Neural progenitor cell (in vitro differentiated cells): Measurements from ENCODE around the gene NRCAM. TPM values are rescaled to one million over a fixed set of nuclear protein-coding genes. Genes with fewer than 3 reads are reported as not detected.
A peak's percentile ranks its signal among the peaks of the same experiment; 100 is the strongest.
"Not testable (repeated sequence)": the region's sequence is repeated elsewhere in the genome, so short reads cannot be mapped to it uniquely, and the experiment has no call there.

Source experiments
- DNase-seq: peaks from one replicate; pipeline ENCODE4 v3.0.0-alpha.2; 2016; ENCODE audit warnings: low spot score
- H2AFZ ChIP-seq: fragments of 200-600 bp; sonication (generic); replicated peaks from 2 replicates; pipeline ENCODE4 v1.6.1; 2016; ENCODE audit warnings: antibody characterized with exemption
- H3F3A ChIP-seq: fragments of 200-600 bp; sonication (generic); 2 replicates; pipeline ENCODE4 v1.6.1; 2016; ENCODE audit warnings: antibody characterized with exemption, low read depth
- H3K27ac ChIP-seq: fragments of 200-600 bp; sonication (generic); 2 replicates; pipeline ENCODE4 v1.5.1; 2016; ENCODE audit warnings: mild to moderate bottlenecking
- H3K27me3 ChIP-seq: fragments of 200-600 bp; sonication (generic); 2 replicates; pipeline ENCODE4 v1.6.1; 2016; ENCODE audit warnings: mild to moderate bottlenecking, moderate library complexity
- H3K36me3 ChIP-seq: fragments of 200-600 bp; sonication (generic); 2 replicates; pipeline ENCODE4 v1.5.1; 2016
- H3K4me1 ChIP-seq: fragments of 200-600 bp; sonication (generic); 2 replicates; pipeline ENCODE4 v1.6.1; 2016; ENCODE audit warnings: mixed run types
- H3K4me2 ChIP-seq: fragments of 200-600 bp; sonication (generic); 2 replicates; pipeline ENCODE4 v1.6.1; 2016
- H3K4me3 ChIP-seq: fragments of 200-600 bp; sonication (generic); 2 replicates; pipeline ENCODE4 v1.5.1; 2016
- H3K79me2 ChIP-seq: fragments of 200-600 bp; sonication (generic); 2 replicates; pipeline ENCODE4 v1.6.1; 2016; ENCODE audit warnings: low read depth
- H3K9ac ChIP-seq: fragments of 200-600 bp; sonication (generic); 2 replicates; pipeline ENCODE4 v1.6.1; 2016
- H3K9me3 ChIP-seq: fragments of 200-600 bp; sonication (generic); 2 replicates; pipeline ENCODE4 v1.5.1; 2016; ENCODE audit warnings: low read depth
- H4K20me1 ChIP-seq: fragments of 200-600 bp; sonication (generic); 2 replicates; pipeline ENCODE4 v1.6.1; 2016; ENCODE audit warnings: low read depth
- H3K27ac Mint-ChIP-seq: 3 replicates; pipeline ENCODE4 v1.8.0; 2021; ENCODE audit warnings: mixed read lengths
- H3K27me3 Mint-ChIP-seq: 2 replicates; pipeline ENCODE4 v1.8.0; 2022; ENCODE audit warnings: low read depth, mild to moderate bottlenecking, inconsistent platforms, moderate library complexity, mixed read lengths; ENCODE audit not compliant: insufficient read depth
- H3K36me3 Mint-ChIP-seq: 3 replicates; pipeline ENCODE4 v1.8.0; 2021; ENCODE audit warnings: mixed read lengths
- H3K4me1 Mint-ChIP-seq: 3 replicates; pipeline ENCODE4 v1.8.0; 2021; ENCODE audit warnings: mixed read lengths
- H3K4me3 Mint-ChIP-seq: 3 replicates; pipeline ENCODE4 v1.8.0; 2021; ENCODE audit warnings: mild to moderate bottlenecking, moderate library complexity, mixed read lengths
- H3K9me3 Mint-ChIP-seq: 3 replicates; pipeline ENCODE4 v1.8.0; 2020; ENCODE audit warnings: mixed read lengths
- CTCF ChIP-seq: fragments of 200-600 bp; sonication (generic); IDR thresholded peaks from 2 replicates; pipeline ENCODE4 v1.5.1; 2017; ENCODE audit warnings: antibody characterized with exemption, mild to moderate bottlenecking
- EZH2 ChIP-seq: fragments of 200-600 bp; sonication (generic); IDR thresholded peaks from 2 replicates; pipeline ENCODE4 v1.6.1; 2017; ENCODE audit warnings: antibody characterized with exemption, mild to moderate bottlenecking, moderate library complexity
- EZH2phosphoT487 ChIP-seq: fragments of 200-600 bp; sonication (generic); IDR thresholded peaks from 2 replicates; pipeline ENCODE4 v1.6.1; 2017; ENCODE audit warnings: antibody characterized with exemption
- total RNA-seq: library from RNA; depleted of rRNA; stranded (reverse); fragments of >200 nt; gene quantifications from 2 replicates; pipeline ENCODE4 v1.2.3, GENCODE V29; 2015; ENCODE audit warnings: low replicate concordance

NRCAM gene
- total RNA-seq, 1 donor from 2014 or later: 104 TPM

GRCh38 chr7:108467391-108467790, 11.2 kb upstream of the NRCAM start:
- H3K9ac ChIP-seq: no peak overlapping the region
- no peaks in the 10 kb centered on the region for H3K27me3 ChIP-seq
- H3K4me3 ChIP-seq: no peak overlapping the region
- no peaks in the 10 kb centered on the region for H3K9me3 ChIP-seq
- H3K27ac Mint-ChIP-seq: no peak overlapping the region
- H3K27ac ChIP-seq: peak overlapping the region; percentile 22
- H3K4me1 ChIP-seq: peaks cover 12% of the 10 kb centered on the region
- H3K79me2 ChIP-seq: no peaks in the 10 kb centered on the region
- H3F3A ChIP-seq: peaks cover 34% of the 10 kb centered on the region
- no peaks in the 10 kb centered on the region for H4K20me1 ChIP-seq
- no peaks in the 10 kb centered on the region for H3K36me3 Mint-ChIP-seq
- H3K27me3 Mint-ChIP-seq: no peaks in the 10 kb centered on the region
- H3K4me2 ChIP-seq: no peak overlapping the region
- peaks cover 5% of the 10 kb centered on the region for H3K36me3 ChIP-seq
- H3K4me3 Mint-ChIP-seq: no peak overlapping the region
- peaks cover 5% of the 10 kb centered on the region for H3K4me1 Mint-ChIP-seq
- no peak for DNase-seq
- no peaks in the 10 kb centered on the region for H3K9me3 Mint-ChIP-seq
- no peak overlapping the region for H2AFZ ChIP-seq
- no peak for TF ChIP-seq EZH2
- TF ChIP-seq EZH2phosphoT487: no peak
- TF ChIP-seq CTCF: no peak

GRCh38 chr7:108466322-108466721, 10.1 kb upstream of the NRCAM start:
- not testable (repeated sequence) for H3K9me3 Mint-ChIP-seq, H3K4me3 ChIP-seq, H4K20me1 ChIP-seq, H3K79me2 ChIP-seq, H3K27me3 Mint-ChIP-seq, H3K27me3 ChIP-seq, H3K9ac ChIP-seq, H3K4me2 ChIP-seq, H3K36me3 Mint-ChIP-seq, H2AFZ ChIP-seq, H3K27ac ChIP-seq, H3K9me3 ChIP-seq, DNase-seq, H3K4me3 Mint-ChIP-seq, H3K36me3 ChIP-seq, H3K4me1 Mint-ChIP-seq, H3K27ac Mint-ChIP-seq
- Histone ChIP-seq H3F3A (peaks cover 34% of the 10 kb centered on the region), H3K4me1 (peaks cover 12% of the 10 kb centered on the region)

GRCh38 chr7:108464743-108465142, 8.5 kb upstream of the NRCAM start:
- H3K4me1 Mint-ChIP-seq: peaks cover 15% of the 10 kb centered on the region
- no peaks in the 10 kb centered on the region for H3K36me3 Mint-ChIP-seq
- Histone ChIP-seq H3K4me1 (peaks cover 12% of the 10 kb centered on the region), H4K20me1 (no peaks in the 10 kb centered on the region), H3K4me2 (no peak overlapping the region), H3K9ac (no peak overlapping the region), H3K79me2 (no peaks in the 10 kb centered on the region), H3F3A (peaks cover 29% of the 10 kb centered on the region), H3K27me3 (no peaks in the 10 kb centered on the region), H3K9me3 (no peaks in the 10 kb centered on the region), H2AFZ (no peak overlapping the region), H3K36me3 (no peaks in the 10 kb centered on the region), H3K27ac (no peak overlapping the region), H3K4me3 (no peak overlapping the region)
- no peak for DNase-seq
- no peak overlapping the region for H3K27ac Mint-ChIP-seq
- H3K4me3 Mint-ChIP-seq: no peak overlapping the region
- no peaks in the 10 kb centered on the region for H3K9me3 Mint-ChIP-seq
- no peak for TF ChIP-seq EZH2phosphoT487
- no peak for TF ChIP-seq CTCF
- no peak for TF ChIP-seq EZH2
- no peaks in the 10 kb centered on the region for H3K27me3 Mint-ChIP-seq

- Mint-ChIP-seq H3K27me3 (peaks cover 2% of the 10 kb centered on the region), H3K4me1 (peaks cover 15% of the 10 kb centered on the region), H3K27ac (no peak overlapping the region), H3K9me3 (no peaks in the 10 kb centered on the region), H3K4me3 (no peak overlapping the region), H3K36me3 (no peaks in the 10 kb centered on the region)
- Histone ChIP-seq H3K79me2 (no peaks in the 10 kb centered on the region), H4K20me1 (no peaks in the 10 kb centered on the region), H3K9ac (no peak overlapping the region), H3K4me1 (peaks cover 8% of the 10 kb centered on the region), H3K4me2 (no peak overlapping the region), H3K36me3 (no peaks in the 10 kb centered on the region), H3K27me3 (peaks cover 2% of the 10 kb centered on the region), H3K9me3 (no peaks in the 10 kb centered on the region), H3K4me3 (no peak overlapping the region), H3F3A (peaks cover 25% of the 10 kb centered on the region), H3K27ac (no peak overlapping the region), H2AFZ (no peak overlapping the region)
- DNase-seq: no peak
- TF ChIP-seq CTCF (no peak), EZH2phosphoT487 (no peak), EZH2 (no peak)
Measured at GRCh38 chr7:108463613-108464012, 7.4 kb upstream of the NRCAM start.
